ENCODE data around the gene LRRC15. TPM values are rescaled to one million over a fixed set of nuclear protein-coding genes. Genes with fewer than 3 reads are reported as not detected.
A peak's percentile ranks its signal among the peaks of the same experiment; 100 is the strongest.

The LRRC15 gene
- total RNA-seq, 4 donors from 2014 or later, result 0.13 to 0.66 (median 0.34) TPM; not detected in 1

GRCh38 chr3:194336601-194337355, 32.8 kb downstream of the LRRC15 start:
- Histone ChIP-seq H3K27me3 (peaks cover 0 to 26% (median 2%) of the 10 kb centered on the region in 4 donors), H3K36me3 (no peaks in the 10 kb centered on the region), H3K27ac (replicated peaks in 1 of 4) (no peak overlapping the region), H3K9me3 (no peaks in the 10 kb centered on the region), H3K4me3 (no peak overlapping the region), H3K4me1 (peaks cover 6 to 10% (median 8%) of the 10 kb centered on the region in 4 donors)
- TF ChIP-seq POLR2A (IDR thresholded peaks at IDR 0.05; ENCODE audit: low read depth), result no peak
- no peak for TF ChIP-seq EP300 (IDR thresholded peaks at IDR 0.05)
- no peak for TF ChIP-seq CTCF (IDR thresholded peaks at IDR 0.05)
- TF ChIP-seq POLR2AphosphoS5 (IDR thresholded peaks at IDR 0.05), result no peak
- DNase-seq (ENCODE audit: extremely low spot score), result no peak
- 90% methylated on average over 17 of the region's 17 CpGs for WGBS
- intact Hi-C loops (cut with DNase I), result no loop called here

GRCh38 chr3:194333981-194334320, 35.6 kb downstream of the LRRC15 start:
- Histone ChIP-seq H3K27ac (replicated peaks in 1 of 4) (no peak overlapping the region), H3K4me3 (peak overlapping the region; percentile 51 to 64 (median 52)), H3K4me1 (peaks cover 24 to 32% (median 28%) of the 10 kb centered on the region in 4 donors), H3K36me3 (no peaks in the 10 kb centered on the region), H3K27me3 (peaks cover 0 to 23% (median 2%) of the 10 kb centered on the region in 4 donors), H3K9me3 (no peaks in the 10 kb centered on the region)
- no peak for DNase-seq (ENCODE audit: extremely low spot score)
- intact Hi-C loops (cut with DNase I), result loop anchor here (1.0 kb wide), 1 partner anchor 70 kb away; no protein-coding TSS in a partner anchor
- 34% methylated on average over 15 of the region's 15 CpGs for WGBS
- TF ChIP-seq CTCF (IDR thresholded peaks at IDR 0.05) (no peak), POLR2A (IDR thresholded peaks at IDR 0.05; ENCODE audit: low read depth) (no peak), POLR2AphosphoS5 (IDR thresholded peaks at IDR 0.05) (no peak), EP300 (IDR thresholded peaks at IDR 0.05) (no peak)

GRCh38 chr3:194333212-194333980, 36.1 kb downstream of the LRRC15 start:
- intact Hi-C loops (cut with DNase I), result loop anchor here (1.0 kb wide), 1 partner anchor 71 kb away; no protein-coding TSS in a partner anchor
- no peaks in the 10 kb centered on the region for H3K36me3 ChIP-seq
- no peak overlapping the region for H3K27ac ChIP-seq (replicated peaks in 1 of 4)
- peaks cover 0 to 23% (median 2%) of the 10 kb centered on the region in 4 donors for H3K27me3 ChIP-seq
- TF ChIP-seq POLR2A (IDR thresholded peaks at IDR 0.05; ENCODE audit: low read depth) (no peak), CTCF (IDR thresholded peaks at IDR 0.05) (peak in 2 of 3 experiments; percentile 97 to 99), POLR2AphosphoS5 (IDR thresholded peaks at IDR 0.05) (peak in 1 of 2 donors; percentile 59), EP300 (IDR thresholded peaks at IDR 0.05) (no peak)
- H3K9me3 ChIP-seq, result no peaks in the 10 kb centered on the region
- DNase-seq (ENCODE audit: extremely low spot score), result peak; percentile 96
- 12% methylated on average over 14 of the region's 69 CpGs for WGBS
- H3K4me3 ChIP-seq, result peak overlapping the region; percentile 51 to 64 (median 52)
- peaks cover 24 to 32% (median 28%) of the 10 kb centered on the region in 4 donors for H3K4me1 ChIP-seq

- intact Hi-C loops (cut with DNase I), result loop anchor here (1.0 kb wide), 1 partner anchor 71 kb away; no protein-coding TSS in a partner anchor
- no peak overlapping the region for H3K4me3 ChIP-seq
These were observed 36.7 kb downstream of the LRRC15 start for GRCh38 chr3:194332858-194333211.

More at GRCh38 chr3:194332858-194333211, 36.7 kb downstream of the LRRC15 start:
- peaks cover 0 to 23% (median 2%) of the 10 kb centered on the region in 4 donors for H3K27me3 ChIP-seq
- WGBS, result 91% methylated on average over 7 of the region's 7 CpGs
- H3K4me1 ChIP-seq, result peaks cover 24 to 33% (median 29%) of the 10 kb centered on the region in 4 donors
- TF ChIP-seq POLR2A (IDR thresholded peaks at IDR 0.05; ENCODE audit: low read depth) (no peak), POLR2AphosphoS5 (IDR thresholded peaks at IDR 0.05) (no peak), CTCF (IDR thresholded peaks at IDR 0.05) (no peak), EP300 (IDR thresholded peaks at IDR 0.05) (no peak)
- H3K27ac ChIP-seq (replicated peaks in 1 of 4), result no peak overlapping the region
- no peak for DNase-seq (ENCODE audit: extremely low spot score)
- no peaks in the 10 kb centered on the region for H3K36me3 ChIP-seq
- no peaks in the 10 kb centered on the region for H3K9me3 ChIP-seq
